GM12878 (cell line): ENCODE measurements around the gene DPF3. TPM values are rescaled to one million over a fixed set of nuclear protein-coding genes. Genes with fewer than 3 reads are reported as not detected.

ENCODE experiments used
- ATAC-seq: fragments of 200-7000 bp; cut with Tn5 transposase; 3 replicates; pipeline ENCODE4 v1.9.1; 2020; ENCODE audit warnings: mild to moderate bottlenecking, moderate library complexity
- BruUV-seq: library from RNA; stranded (reverse); fragments of 400-500 nt; replicated peaks from 2 replicates; lab custom pipeline; 2021; lab: Mats Ljungman, UMichigan
- CTCF ChIA-PET: fragments of 300-600 bp; sonication (Branson Sonifier 250); formaldehyde crosslinking; extraction: SDS; loops from one replicate; lab custom pipeline; 2021; ENCODE audit warnings: inconsistent platforms; lab: Yijun Ruan, JAX
- POLR2A ChIA-PET: fragments of 350-600 bp; formaldehyde crosslinking; extraction: SDS; loops from one replicate; lab custom pipeline; 2021; ENCODE audit warnings: inconsistent platforms; lab: Charles Lee
- RAD21 ChIA-PET: fragments of 300-600 bp; sonication (Branson Sonifier 250); formaldehyde crosslinking; loops from one replicate; lab custom pipeline; 2023; ENCODE audit warnings: antibody characterized with exemption; ENCODE audit not compliant: unreplicated experiment; lab: Charles Lee
- SMC1A ChIA-PET: fragments of 300-600 bp; sonication (Branson Sonifier 250); formaldehyde crosslinking; loops from one replicate; lab custom pipeline; 2023; ENCODE audit not compliant: unreplicated experiment, uncharacterized antibody; lab: Charles Lee
- DNase-seq: peaks from one replicate; pipeline ENCODE4 v3.0.0-alpha.2; 2011; ENCODE audit warnings: low read depth, low spot score
- FAIRE-seq: peaks from 3 replicates; lab custom pipeline; 2011; peaks lifted over from hg19 to GRCh38; lab: Jason Lieb, UNC
- H2AFZ ChIP-seq: 2 replicates; pipeline ENCODE4 v1.6.0; 2011; ENCODE audit warnings: low read depth, low read length, control low read depth; ENCODE audit not compliant: control insufficient read depth
- H3K27ac ChIP-seq: 2 replicates; pipeline ENCODE4 v1.5.1; 2011; ENCODE audit warnings: control low read depth; ENCODE audit not compliant: control insufficient read depth, insufficient read depth
- H3K27me3 ChIP-seq, 2 experiments: replicated peaks in 1 of 2; 2 replicates each; pipeline versions ENCODE4 v1.6.0 to v1.6.1; 2011; ENCODE audit warnings: low read length in 1 of 2; ENCODE audit not compliant: control insufficient read depth in 2 of 2, insufficient read depth in 2 of 2
- H3K36me3 ChIP-seq, 2 experiments: 2 replicates each; pipeline ENCODE4 v1.5.1; 2011; ENCODE audit warnings: low read length in 1 of 2; ENCODE audit not compliant: control insufficient read depth in 2 of 2, insufficient read depth in 2 of 2
- H3K4me1 ChIP-seq: 2 replicates; pipeline ENCODE4 v1.6.1; 2011; ENCODE audit warnings: mild to moderate bottlenecking, low read length, moderate library complexity, mixed read lengths; ENCODE audit not compliant: control insufficient read depth, insufficient read depth
- H3K4me2 ChIP-seq: 2 replicates; pipeline ENCODE4 v1.6.0; 2011; ENCODE audit warnings: control low read depth; ENCODE audit not compliant: control insufficient read depth, insufficient read depth
- H3K4me3 ChIP-seq: fragments of 200-600 bp; sonication (generic); 2 replicates; pipeline ENCODE4 v1.5.1; 2016
- H3K79me2 ChIP-seq: 2 replicates; pipeline ENCODE4 v1.6.0; 2011; ENCODE audit warnings: low read length; ENCODE audit not compliant: control insufficient read depth, insufficient read depth
- H3K9ac ChIP-seq: 2 replicates; pipeline ENCODE4 v1.8.0; 2011; ENCODE audit warnings: low read length, control low read depth, mixed read lengths; ENCODE audit not compliant: control insufficient read depth, insufficient read depth
- H3K9me3 ChIP-seq: replicated peaks from 3 replicates; pipeline ENCODE4 v1.5.1; 2011; ENCODE audit warnings: mild to moderate bottlenecking, low read length; ENCODE audit not compliant: control insufficient read depth, insufficient read depth
- H4K20me1 ChIP-seq: 2 replicates; pipeline ENCODE4 v1.6.0; 2011; ENCODE audit not compliant: control insufficient read depth, insufficient read depth
- ATF3 ChIP-seq: IDR thresholded peaks from 2 replicates; pipeline ENCODE4 v1.6.1; 2011; ENCODE audit warnings: low read depth, mild to moderate bottlenecking, low read length, moderate library complexity, borderline replicate concordance; ENCODE audit errors: extremely low read depth
- EZH2 ChIP-seq: IDR thresholded peaks from 2 replicates; pipeline ENCODE4 v1.6.1; 2012; ENCODE audit warnings: low read depth, mild to moderate bottlenecking, control low read depth, inconsistent platforms, low read length, borderline replicate concordance; ENCODE audit not compliant: control insufficient read depth
- KAT2A ChIP-seq: conservative IDR thresholded peaks from 2 replicates; pipeline ENCODE4 v1.6.1; 2011; ENCODE audit warnings: low read depth, low read length; ENCODE audit not compliant: control insufficient read depth
- NRF1 ChIP-seq: conservative IDR thresholded peaks from 2 replicates; pipeline ENCODE4 v1.6.1; 2011; ENCODE audit warnings: mild to moderate bottlenecking, low read depth, low read length, improper control_type of control experiment
- ZNF592 ChIP-seq: fragments of 450-650 bp; IDR thresholded peaks from 2 replicates; pipeline ENCODE4 v1.6.1; 2017; ENCODE audit warnings: mild to moderate bottlenecking, moderate library complexity
- WGBS: methylation state at CpG from one replicate; pipeline ENCODE4 v1.1.6; 2016; ENCODE audit warnings: low lambda C conversion rate; ENCODE audit not compliant: insufficient replicate concordance, insufficient coverage; ENCODE audit errors: missing lambda C conversion rate; 5-methylcytosine and 5-hydroxymethylcytosine counted together
- in situ Hi-C: fragments of 300-500 bp; cut with MboI; formaldehyde crosslinking; loops from 9 replicates; pipeline ENCODE4 v1.14.3; 2018; ENCODE audit warnings: mixed read lengths
- intact Hi-C: fragments of 100-400 bp; cut with micrococcal nuclease; formaldehyde crosslinking; loops from one replicate; pipeline ENCODE4 v1.14.2; 2022; ENCODE audit not compliant: unreplicated experiment
- polyA plus RNA-seq, 11 experiments: library from polyadenylated mRNA; depleted of rRNA in 4 of 11; unstranded in 6 of 11; stranded (reverse) in 5 of 11; fragments of >200 nt; fragmentation: Nextera tagmentation in 4 of 11; fragmentation: Illumina TruSeq in 1 of 11; extraction: Ambion mirVana in 4 of 11; extraction: Trizol in 1 of 11; gene quantifications; 1 replicate in 1 of 11; 2 replicates in 10 of 11; pipeline versions ENCODE4 v1.2.1 to v1.2.3, GENCODE V29; 2011 to 2016; ENCODE audit warnings: inconsistent platforms in 2 of 11, missing spikeins in 2 of 11, low read depth in 1 of 11
- total RNA-seq, 4 experiments: library from RNA; depleted of rRNA in 3 of 4; stranded (reverse); fragments of >200 nt in 3 of 4; fragmentation: Illumina TruSeq in 1 of 4; extraction: Trizol in 1 of 4; gene quantifications; 2 replicates each; pipeline versions ENCODE4 v1.2.1 to v1.2.3, GENCODE V29; 2013 to 2021

DPF3 gene
- total and polyA plus RNA-seq, 10 of the 15 experiments (the other 5 are each of a cell fraction or from before 2014, with no cell fraction given) = 0.69 to 8.0 (median 2.2) TPM

GRCh38 chr14:72700338-72701236 is 193.3 kb downstream of the DPF3 start:
- ATAC-seq (peak; percentile 52), DNase-seq (no peak), FAIRE-seq (no peak)
- TF ChIP-seq EZH2 (no peak), ATF3 (no peak), NRF1 (no peak), ZNF592 (no peak), KAT2A (no peak)
- in situ Hi-C loops (no loop called here), intact Hi-C loops (no loop called here)
- ChIA-PET RAD21 (no interaction called here), POLR2A (no interaction called here), CTCF (interaction anchor here (1.3 kb wide), 1 partner anchor 14 kb away, joined by 3 read pairs; no protein-coding TSS in a partner anchor), SMC1A (interaction anchor here (0.7 to 2.4 kb wide), 3 partner anchors 24 to 116 kb away, joined by 3 to 7 read pairs (median 3); no protein-coding TSS in a partner anchor)
- Histone ChIP-seq H3K27me3 (no peaks in the 10 kb centered on the region), H3K4me3 (no peak overlapping the region), H4K20me1 (no peaks in the 10 kb centered on the region), H3K79me2 (no peaks in the 10 kb centered on the region), H3K9me3 (no peaks in the 10 kb centered on the region), H3K4me1 (peaks cover 4% of the 10 kb centered on the region; the same call in 1 of the 2 replicates), H3K4me2 (no peak overlapping the region), H3K27ac (no peak overlapping the region), H2AFZ (no peak overlapping the region), H3K36me3 (no peaks in the 10 kb centered on the region), H3K9ac (no peak overlapping the region)
- whole genome bisulfite sequencing = 74% methylated on average over 12 of the region's 12 CpGs
- no TSS peak for BruUV-seq
